H1 (cell line): ENCODE measurements around the gene CNOT8. TPM values are rescaled to one million over a fixed set of nuclear protein-coding genes. Genes with fewer than 3 reads are reported as not detected.

Experiments
- BRCA1 ChIP-seq: IDR thresholded peaks from 2 replicates; pipeline ENCODE4 v1.6.1; 2012; ENCODE audit warnings: low read depth, low read length, improper control_type of control experiment
- EGR1 ChIP-seq: IDR thresholded peaks from 2 replicates; pipeline ENCODE4 v1.6.1; 2011; ENCODE audit warnings: low read depth, low read length, borderline replicate concordance
- MAFK ChIP-seq: IDR thresholded peaks from 2 replicates; pipeline ENCODE4 v1.6.1; 2012; ENCODE audit warnings: low read depth, mild to moderate bottlenecking, improper control_type of control experiment, low read length
- RNF2 ChIP-seq: fragments of 200-900, 300-1000 bp; sonication (generic); IDR thresholded peaks from 2 replicates; pipeline ENCODE4 v1.7.1; 2016; ENCODE audit warnings: borderline replicate concordance, low read depth, mild to moderate bottlenecking, antibody characterized with exemption, low read length; ENCODE audit not compliant: poor library complexity, severe bottlenecking; ENCODE audit errors: missing control alignments
- SRF ChIP-seq: IDR thresholded peaks from 2 replicates; pipeline ENCODE4 v1.6.1; 2011; ENCODE audit warnings: mild to moderate bottlenecking, low read depth, low read length, moderate library complexity
- ZNF274 ChIP-seq: IDR thresholded peaks from 2 replicates; pipeline ENCODE4 v1.7.0; 2012; ENCODE audit warnings: low read length, borderline replicate concordance; ENCODE audit errors: extremely low read depth
- polyA plus RNA-seq, 7 experiments: library from polyadenylated mRNA; depleted of rRNA in 3 of 7; stranded (reverse) in 5 of 7; unstranded in 2 of 7; fragments of >200 nt in 5 of 7; fragments of 200-250 nt in 2 of 7; gene quantifications; 1 replicate in 5 of 7; 2 replicates in 1 of 7; 4 replicates in 1 of 7; pipeline versions ENCODE4 v1.2.1 to v1.2.3, GENCODE V29; 2011 to 2013; ENCODE audit warnings: missing spikeins in 2 of 7, mixed read lengths in 2 of 7
- total RNA-seq: library from RNA; stranded (reverse); fragmentation: NEBNext Ultra II Directional; extraction: Animal tissue kit (Norgen Biotek cat#: 25700); gene quantifications from 2 replicates; pipeline ENCODE4 v1.2.1, GENCODE V29; 2021

The CNOT8 gene
- total and polyA plus RNA-seq, 2 of the 8 experiments (the other 6 are each of a cell fraction or from before 2014, with no cell fraction given) = 36.4 to 62.9 TPM

GRCh38 chr5:154857530-154858296 is 714 bp upstream of the CNOT8 start (continued):
- no peak for TF ChIP-seq MAFK
- no peak for TF ChIP-seq RNF2
- no peak for TF ChIP-seq BRCA1
- no peak for TF ChIP-seq EGR1
- TF ChIP-seq ZNF274 = no peak
- no peak for TF ChIP-seq SRF
